Fibroblast of villous mesenchyme (primary cell): ENCODE measurements around the gene ARL6IP4. TPM values are rescaled to one million over a fixed set of nuclear protein-coding genes. Genes with fewer than 3 reads are reported as not detected.
"Not testable (repeated sequence)": the region's sequence is repeated elsewhere in the genome, so short reads cannot be mapped to it uniquely, and the experiment has no call there.

ENCODE experiments used
- DNase-seq: peaks from one replicate; pipeline ENCODE4 v3.0.0-alpha.2; 2010; ENCODE audit warnings: low read depth
- H3K4me3 ChIP-seq: 2 replicates; pipeline ENCODE4 v1.5.1; 2011; ENCODE audit warnings: low read depth, mild to moderate bottlenecking, low read length
- CTCF ChIP-seq: IDR thresholded peaks from 2 replicates; pipeline ENCODE4 v1.5.1; 2012; ENCODE audit warnings: low read depth, mild to moderate bottlenecking, low read length; ENCODE audit not compliant: insufficient read depth
- total RNA-seq: library from RNA; depleted of rRNA; stranded (reverse); fragments of >200 nt; gene quantifications from 2 replicates; pipeline ENCODE4 v1.2.3, GENCODE V29; 2012

Gene ARL6IP4
- 117 and 161 TPM in 2 replicates for total RNA-seq

- DNase-seq, result peak; percentile 70
- no peak for TF ChIP-seq CTCF
Measured at GRCh38 chr12:122980183-122981035, at the start of gene ARL6IP4. Gene ARL6IP4 (plus strand): TSS chr12:122980681. CDS start chr12:122981140, 459 bp downstream.

GRCh38 chr12:122932207-122932606, 48.3 kb upstream of the ARL6IP4 start:
- no peak for DNase-seq
- no peak for TF ChIP-seq CTCF
- H3K4me3 ChIP-seq, result no peak overlapping the region

More at GRCh38 chr12:122980183-122981035, at the start of gene ARL6IP4:
- H3K4me3 ChIP-seq, result peak within 1 kb of the TSS; percentile 85

- H3K4me3 ChIP-seq, result no peak overlapping the region
- TF ChIP-seq CTCF, result no peak
- DNase-seq, result no peak
Measured at GRCh38 chr12:122934722-122935121, 45.8 kb upstream of the ARL6IP4 start.

GRCh38 chr12:122935318-122935717, 45.2 kb upstream of the ARL6IP4 start:
- no peak overlapping the region for H3K4me3 ChIP-seq
- no peak for TF ChIP-seq CTCF
- no peak for DNase-seq

GRCh38 chr12:122937622-122938091, 42.8 kb upstream of the ARL6IP4 start:
- DNase-seq, result no peak
- no peak for TF ChIP-seq CTCF
- no peak overlapping the region for H3K4me3 ChIP-seq

- TF ChIP-seq CTCF, result no peak
- no peak overlapping the region for H3K4me3 ChIP-seq
- no peak for DNase-seq
Measured at GRCh38 chr12:122939125-122939524, 41.4 kb upstream of the ARL6IP4 start.

- not testable (repeated sequence) for H3K4me3 ChIP-seq
- peak; percentile 37 for DNase-seq
Measured at GRCh38 chr12:122941351-122941750, 39.1 kb upstream of the ARL6IP4 start.
